HEK293T (cell line): ENCODE results near the gene METTL22.
"Not testable (repeated sequence)": the region's sequence is repeated elsewhere in the genome, so short reads cannot be mapped to it uniquely, and the experiment has no call there.

Experiments used
- CTCF ChIA-PET: fragments of 350-600 bp; formaldehyde crosslinking; extraction: SDS; loops from one replicate; lab custom pipeline; 2021; ENCODE audit warnings: antibody characterized with exemption, inconsistent platforms; lab: Yijun Ruan, JAX
- POLR2A ChIA-PET: fragments of 350-600 bp; formaldehyde crosslinking; extraction: SDS; loops from one replicate; lab custom pipeline; 2020; ENCODE audit warnings: antibody characterized with exemption, inconsistent platforms; lab: Yijun Ruan, JAX
- DNase-seq: peaks from one replicate; pipeline ENCODE4 v3.0.0; 2012; ENCODE audit warnings: mixed read lengths; ENCODE audit errors: extremely low spot score
- ARNT ChIP-seq: fragments of 450-650 bp; IDR thresholded peaks from 2 replicates; pipeline ENCODE4 v1.6.1; 2017; ENCODE audit warnings: mild to moderate bottlenecking
- BHLHE40 ChIP-seq: fragments of 450-650 bp; IDR thresholded peaks from 2 replicates; pipeline ENCODE4 v1.6.1; 2016; ENCODE audit warnings: mild to moderate bottlenecking, moderate library complexity, borderline replicate concordance
- CTBP1 ChIP-seq: fragments of 450-650 bp; IDR thresholded peaks from 2 replicates; pipeline ENCODE4 v1.6.1; 2016; ENCODE audit warnings: borderline replicate concordance
- ELF4 ChIP-seq: fragments of 450-650 bp; IDR thresholded peaks from 2 replicates; pipeline ENCODE4 v1.6.1; 2017; ENCODE audit warnings: antibody characterized with exemption
- FOXA1 ChIP-seq: fragments of 450-650 bp; IDR thresholded peaks from 2 replicates; pipeline ENCODE4 v1.6.1; 2016; ENCODE audit warnings: mild to moderate bottlenecking
- FOXK2 ChIP-seq: fragments of 450-650 bp; IDR thresholded peaks from 2 replicates; pipeline ENCODE4 v1.6.1; 2016; ENCODE audit warnings: mild to moderate bottlenecking
- FOXM1 ChIP-seq: fragments of 450-650 bp; IDR thresholded peaks from 2 replicates; pipeline ENCODE4 v1.6.1; 2017; ENCODE audit warnings: mild to moderate bottlenecking, borderline replicate concordance
- HDGF ChIP-seq: fragments of 450-650 bp; IDR thresholded peaks from 2 replicates; pipeline ENCODE4 v1.6.1; 2017; ENCODE audit warnings: antibody characterized with exemption, borderline replicate concordance
- L3MBTL2 ChIP-seq: fragments of 450-650 bp; conservative IDR thresholded peaks from 2 replicates; pipeline ENCODE4 v1.6.1; 2016; ENCODE audit warnings: mild to moderate bottlenecking
- LEF1 ChIP-seq: fragments of 450-650 bp; IDR thresholded peaks from 2 replicates; pipeline ENCODE4 v1.6.1; 2017; ENCODE audit warnings: mild to moderate bottlenecking, borderline replicate concordance
- NFRKB ChIP-seq: fragments of 450-650 bp; IDR thresholded peaks from 2 replicates; pipeline ENCODE4 v1.6.1; 2016; ENCODE audit warnings: mild to moderate bottlenecking, moderate library complexity
- SP1 ChIP-seq: fragments of 450-650 bp; IDR thresholded peaks from 2 replicates; pipeline ENCODE4 v1.6.1; 2017
- SUZ12 ChIP-seq: fragments of 450-650 bp; IDR thresholded peaks from 2 replicates; pipeline ENCODE4 v1.6.1; 2016; ENCODE audit warnings: mild to moderate bottlenecking
- TARDBP ChIP-seq: fragments of 450-650 bp; IDR thresholded peaks from 2 replicates; pipeline ENCODE4 v1.6.1; 2016
- ZNF384 ChIP-seq: fragments of 450-650 bp; IDR thresholded peaks from 2 replicates; pipeline ENCODE4 v1.6.1; 2016
- TF ChIP-seq, protein P1 (sequence below): fragments of 450-650 bp; IDR thresholded peaks from 2 replicates; pipeline ENCODE4 v1.6.1; 2016

Gene METTL22

DNA sequence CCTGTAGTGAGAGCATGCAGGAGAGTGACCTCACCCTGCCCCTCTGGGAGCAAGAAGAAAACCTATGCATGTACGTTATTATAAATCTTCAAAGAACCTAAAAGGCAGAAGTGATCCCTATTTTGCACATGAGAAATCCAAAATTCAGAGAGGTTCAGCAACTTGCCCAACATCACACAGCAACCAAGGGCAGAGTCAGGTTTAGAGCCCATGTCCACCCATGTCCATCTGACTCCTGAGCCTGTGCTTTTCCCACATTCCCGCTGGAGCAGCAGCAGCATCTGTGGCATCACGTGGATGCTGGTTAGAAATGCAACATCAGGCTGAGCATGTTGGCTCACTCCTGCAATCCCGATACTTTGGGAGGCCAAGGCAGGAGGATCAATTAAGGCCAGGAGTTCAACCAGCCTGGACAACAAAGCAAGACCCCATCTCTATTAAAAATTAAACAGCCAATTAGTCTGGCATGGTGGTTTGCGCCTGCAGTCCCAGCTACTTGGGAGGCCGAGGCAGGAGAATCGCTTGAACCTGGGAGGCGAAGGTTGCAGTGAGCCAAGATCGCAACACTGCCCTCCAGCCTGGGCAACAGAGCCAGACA is 26.3 kb downstream of the METTL22 start:
- no peak for DNase-seq
- TF ChIP-seq HDGF (no peak), ARNT (no peak), TARDBP (no peak), NFRKB (no peak), FOXM1 (no peak), L3MBTL2 (no peak)
- POLR2A ChIA-PET = no interaction called here
- CTCF ChIA-PET = no interaction called here

DNA sequence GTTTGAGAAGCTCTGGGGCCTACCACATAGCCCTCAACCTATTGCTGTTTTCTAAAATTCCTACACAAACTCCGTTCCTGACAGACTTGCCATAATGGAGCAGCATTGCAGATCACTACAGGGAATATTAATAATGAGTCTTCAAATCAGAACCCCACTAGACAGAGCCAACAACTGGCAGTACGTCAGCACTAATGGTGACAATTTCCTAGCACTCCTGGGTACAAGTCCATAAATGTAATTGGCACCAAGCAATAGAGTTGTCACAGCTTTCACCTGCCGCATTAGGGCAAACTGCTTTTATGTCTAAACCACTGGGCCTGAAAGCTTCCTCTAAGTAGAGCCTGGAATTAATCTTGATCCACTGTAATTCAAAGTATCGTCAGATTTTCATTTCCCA is 27.4 kb downstream of the METTL22 start:
- POLR2A ChIA-PET = interaction anchor here (0.6 kb wide), 1 partner anchor 537 kb away, joined by 3 read pairs; no protein-coding TSS in a partner anchor
- TF ChIP-seq FOXK2 = no peak
- no peak for TF ChIP-seq TARDBP
- TF ChIP-seq FOXM1 = no peak
- no peak for TF ChIP-seq HDGF
- no peak for TF ChIP-seq ZNF384
- TF ChIP-seq SUZ12 = no peak
- no peak for TF ChIP-seq ARNT
- no peak for TF ChIP-seq LEF1
- TF ChIP-seq CTBP1 = no peak
- TF ChIP-seq, protein P1, sequence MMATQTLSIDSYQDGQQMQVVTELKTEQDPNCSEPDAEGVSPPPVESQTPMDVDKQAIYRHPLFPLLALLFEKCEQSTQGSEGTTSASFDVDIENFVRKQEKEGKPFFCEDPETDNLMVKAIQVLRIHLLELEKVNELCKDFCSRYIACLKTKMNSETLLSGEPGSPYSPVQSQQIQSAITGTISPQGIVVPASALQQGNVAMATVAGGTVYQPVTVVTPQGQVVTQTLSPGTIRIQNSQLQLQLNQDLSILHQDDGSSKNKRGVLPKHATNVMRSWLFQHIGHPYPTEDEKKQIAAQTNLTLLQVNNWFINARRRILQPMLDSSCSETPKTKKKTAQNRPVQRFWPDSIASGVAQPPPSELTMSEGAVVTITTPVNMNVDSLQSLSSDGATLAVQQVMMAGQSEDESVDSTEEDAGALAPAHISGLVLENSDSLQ = no peak
- TF ChIP-seq FOXA1 = no peak
- TF ChIP-seq BHLHE40 = no peak
- no peak for TF ChIP-seq ELF4
- TF ChIP-seq SP1 = no peak
- TF ChIP-seq NFRKB = no peak
- TF ChIP-seq L3MBTL2 = no peak
- DNase-seq = no peak
- CTCF ChIA-PET = no interaction called here

DNA sequence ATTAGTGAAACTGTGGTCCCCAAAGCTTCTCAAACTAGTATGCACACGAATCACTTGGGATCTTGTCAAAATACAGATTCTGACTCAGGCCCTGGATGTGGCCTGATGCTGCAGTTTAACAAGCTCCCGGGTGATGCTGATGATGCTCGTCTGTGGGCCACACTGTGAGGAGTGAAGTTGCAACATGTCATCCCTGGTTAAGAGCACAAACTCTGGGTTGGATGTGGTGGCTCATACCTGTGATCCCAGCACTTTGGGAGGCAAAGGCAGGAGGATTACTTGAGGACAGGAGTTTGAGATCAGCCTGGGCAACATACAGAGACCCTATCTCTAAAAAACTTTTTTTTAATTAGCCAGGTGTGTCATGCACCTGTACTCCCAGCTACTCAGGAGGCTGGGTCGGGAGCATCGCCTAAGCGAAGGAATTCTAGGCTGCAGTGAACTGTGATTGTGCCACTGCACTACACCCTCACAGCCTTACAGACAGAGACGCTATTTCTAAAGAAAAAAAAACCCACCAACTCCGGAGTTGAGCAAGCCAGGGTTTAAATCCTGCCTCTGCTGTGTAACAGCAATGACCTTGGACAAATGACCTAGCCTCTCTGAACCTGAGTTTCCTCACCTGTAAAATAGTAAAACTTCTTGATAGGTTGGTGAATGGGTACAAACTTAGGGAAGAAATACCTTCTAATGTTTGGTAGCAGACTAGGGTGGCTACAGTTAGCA is 28.5 kb downstream of the METTL22 start:
- POLR2A ChIA-PET = no interaction called here
- TF ChIP-seq FOXK2 (no peak), L3MBTL2 (no peak), ARNT (no peak), NFRKB (no peak), TARDBP (no peak)
- no peak for DNase-seq
- CTCF ChIA-PET = no interaction called here

DNA sequence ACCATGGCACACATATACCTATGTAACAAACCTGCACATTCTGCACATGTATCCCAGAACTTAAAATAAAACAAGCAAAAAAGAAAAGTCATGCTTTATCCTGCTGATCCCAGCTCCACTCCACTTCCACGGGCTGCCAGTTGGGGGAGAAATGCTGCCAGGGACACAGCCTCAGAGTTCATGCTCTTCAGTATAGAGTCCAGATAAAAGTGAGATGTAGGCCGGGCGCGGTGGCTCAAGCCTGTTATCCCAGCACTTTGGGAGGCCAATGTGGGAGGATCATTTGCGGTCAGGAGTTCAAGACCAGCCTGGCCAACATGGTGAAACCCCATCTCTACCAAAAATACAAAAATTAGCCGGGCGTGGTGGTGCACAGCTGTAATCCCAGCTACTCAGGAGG is 30.5 kb downstream of the METTL22 start:
- peak; percentile 47 for DNase-seq
- POLR2A ChIA-PET, CTCF ChIA-PET: not testable (repeated sequence)

DNA sequence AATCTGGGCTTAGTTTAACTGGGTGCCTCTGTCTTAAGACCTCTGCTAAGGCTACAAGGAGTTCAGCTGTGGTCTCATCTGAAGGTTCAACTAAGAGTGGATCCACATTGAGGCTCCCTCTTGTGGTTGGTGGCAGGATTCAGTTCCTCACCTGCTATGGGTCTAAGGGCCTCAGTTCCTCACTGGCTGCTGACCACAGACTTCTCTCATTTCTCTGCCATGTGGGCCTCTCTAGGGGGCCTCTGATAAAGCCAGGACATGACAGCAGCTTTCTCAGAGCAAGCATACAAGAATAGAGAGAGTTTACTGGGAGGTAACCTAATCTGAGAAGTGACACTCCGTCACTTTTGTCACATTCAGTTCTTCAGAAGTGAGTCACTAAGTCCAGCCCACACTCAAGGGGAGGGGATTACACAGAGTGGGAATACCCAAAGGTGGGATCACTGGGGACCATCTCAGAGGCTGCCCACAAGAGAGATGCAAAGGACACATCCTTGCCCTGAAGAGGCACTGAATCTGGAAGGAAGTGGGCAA is 33.8 kb downstream of the METTL22 start:
- TF ChIP-seq LEF1 (no peak), ELF4 (no peak), TARDBP (no peak), ARNT (no peak), HDGF (no peak), BHLHE40 (no peak), FOXM1 (no peak), SP1 (no peak), NFRKB (no peak), ZNF384 (no peak), SUZ12 (no peak), CTBP1 (no peak), FOXK2 (no peak), L3MBTL2 (no peak), FOXA1 (no peak)
- TF ChIP-seq, protein P1 = no peak
- ChIA-PET POLR2A (no interaction called here), CTCF (interaction anchor here (0.7 kb wide), 1 partner anchor 48 kb away, joined by 3 read pairs; no protein-coding TSS in a partner anchor)
- DNase-seq = peak; percentile 47

DNA sequence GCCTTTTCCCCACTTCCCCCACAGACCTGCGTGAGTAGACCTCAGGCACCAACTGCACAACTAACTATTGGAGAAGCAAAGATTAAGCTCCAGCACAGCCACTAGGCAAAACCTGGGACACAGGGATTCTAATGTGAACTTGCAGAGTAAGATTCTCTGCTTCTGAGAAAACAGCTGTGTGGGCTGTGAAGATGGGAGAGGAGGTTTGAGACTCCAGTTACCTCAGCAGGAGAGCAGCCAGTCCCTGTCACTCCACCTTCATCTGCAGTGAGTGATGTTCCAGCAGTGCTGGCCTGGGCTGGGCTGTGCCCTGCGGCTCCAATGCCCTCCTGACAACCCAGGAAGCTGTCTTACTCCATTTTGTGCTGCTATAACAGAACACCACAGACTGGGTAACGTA is 34.9 kb downstream of the METTL22 start:
- ChIA-PET CTCF (interaction anchor here (0.7 to 0.8 kb wide), 2 partner anchors 490 to 606 kb away, joined by 3 to 4 read pairs; no protein-coding TSS in a partner anchor), POLR2A (no interaction called here)
- no peak for TF ChIP-seq NFRKB
- TF ChIP-seq FOXM1 = no peak
- TF ChIP-seq CTBP1 = no peak
- no peak for TF ChIP-seq ARNT
- DNase-seq = no peak

DNA sequence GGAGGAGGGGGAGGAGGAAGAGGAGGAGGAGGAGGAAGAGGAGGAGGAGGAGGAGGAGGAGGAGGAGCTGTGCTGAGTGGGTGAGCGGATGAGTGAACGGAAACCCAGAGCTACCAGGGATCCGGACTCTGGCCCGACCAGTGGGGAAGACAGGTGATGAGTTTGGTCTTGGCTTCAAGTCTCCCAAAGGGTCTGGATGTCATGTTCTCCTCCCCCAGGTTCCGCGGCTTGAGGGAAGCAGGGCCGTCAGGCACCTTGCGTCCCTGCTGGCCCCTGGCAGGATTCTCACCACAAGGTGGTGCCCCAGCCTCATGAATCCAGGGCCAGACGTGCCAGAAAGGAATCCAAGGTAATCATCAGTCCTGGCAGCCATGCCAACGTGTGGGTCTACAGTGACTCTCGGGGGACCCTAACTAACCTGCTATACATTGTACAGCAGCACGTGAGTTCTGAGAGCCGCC is 39.4 kb downstream of the METTL22 start:
- peak; percentile 71 for DNase-seq
- POLR2A ChIA-PET = no interaction called here
- TF ChIP-seq ARNT (peak; percentile 57; the same call in 1 of the 2 replicates), FOXK2 (no peak)

More for the DNA sequence above, 39.4 kb downstream of the METTL22 start:
- CTCF ChIA-PET = interaction anchor here (0.6 to 1.0 kb wide), 2 partner anchors 86 to 131 kb away, joined by 3 to 5 read pairs; no protein-coding TSS in a partner anchor
